GM19397 (cell line): ENCODE results near the gene KCNQ1.

Experiments used
- ATAC-seq: cut with Tn5 transposase; IDR thresholded peaks from one replicate; pipeline ENCODE4 v1.9.1; 2021; ENCODE audit warnings: mild to moderate bottlenecking, moderate library complexity; ENCODE audit not compliant: unreplicated experiment

Gene KCNQ1

GRCh38 chr11:2750682-2751522, 306.1 kb downstream of the KCNQ1 start:
- ATAC-seq: no peak

DNA sequence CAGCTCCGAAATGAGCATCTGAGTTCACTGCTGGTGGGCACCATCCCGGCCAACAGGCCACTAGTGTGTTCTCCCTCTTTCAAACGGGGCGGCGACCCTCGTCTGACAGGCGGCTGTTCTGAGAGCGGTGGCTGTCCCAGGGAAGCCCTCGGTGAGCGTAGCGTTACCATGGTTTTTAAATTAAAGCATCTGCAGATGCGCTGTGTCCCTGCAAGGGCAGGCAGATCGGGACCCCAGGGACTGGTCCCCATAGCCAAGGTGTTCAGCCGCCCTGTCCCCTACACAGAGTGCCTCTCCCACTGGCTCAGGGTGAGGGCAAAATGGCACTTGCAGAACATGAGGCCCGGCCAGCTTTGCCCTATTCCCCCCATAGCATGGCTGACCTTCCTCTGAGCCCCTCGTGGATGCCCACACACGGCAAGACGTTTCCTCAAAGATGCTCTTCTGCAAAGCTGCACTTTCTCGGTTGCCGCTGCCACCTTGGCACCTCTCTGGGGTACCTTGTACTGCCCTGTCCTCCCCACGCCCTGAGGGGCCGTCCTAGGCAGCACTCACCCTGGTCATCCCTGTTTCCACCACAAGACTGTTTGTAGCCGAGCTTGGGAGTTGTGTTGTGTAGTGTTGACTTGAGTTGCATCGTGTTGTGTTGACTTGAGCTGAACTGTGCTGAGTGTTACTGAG, 306.9 kb downstream of the KCNQ1 start:
- no peak for ATAC-seq

GRCh38 chr11:2752204-2752770, 307.5 kb downstream of the KCNQ1 start:
- ATAC-seq: no peak

- no peak for ATAC-seq
Measured at GRCh38 chr11:2752923-2753322, 308.1 kb downstream of the KCNQ1 start.

DNA sequence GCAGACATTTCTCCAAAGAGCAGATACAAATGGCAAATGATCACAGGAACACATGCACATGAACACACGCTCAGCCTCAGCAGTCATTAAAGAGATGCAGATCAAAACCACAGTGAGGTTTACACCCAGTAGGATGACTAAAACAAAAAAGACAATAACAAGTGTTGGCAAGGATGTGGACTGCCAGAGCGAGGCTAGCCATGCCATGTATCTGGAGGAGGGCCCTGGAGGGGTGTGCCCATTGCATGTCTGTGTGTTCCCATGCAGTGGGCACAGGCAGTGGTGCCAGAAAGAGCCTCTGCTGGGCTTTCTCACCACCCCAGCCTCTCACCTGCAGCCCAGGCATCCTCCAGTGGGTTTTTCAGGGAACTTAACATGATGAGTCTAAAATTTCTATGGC, 309.2 kb downstream of the KCNQ1 start:
- no peak for ATAC-seq

DNA sequence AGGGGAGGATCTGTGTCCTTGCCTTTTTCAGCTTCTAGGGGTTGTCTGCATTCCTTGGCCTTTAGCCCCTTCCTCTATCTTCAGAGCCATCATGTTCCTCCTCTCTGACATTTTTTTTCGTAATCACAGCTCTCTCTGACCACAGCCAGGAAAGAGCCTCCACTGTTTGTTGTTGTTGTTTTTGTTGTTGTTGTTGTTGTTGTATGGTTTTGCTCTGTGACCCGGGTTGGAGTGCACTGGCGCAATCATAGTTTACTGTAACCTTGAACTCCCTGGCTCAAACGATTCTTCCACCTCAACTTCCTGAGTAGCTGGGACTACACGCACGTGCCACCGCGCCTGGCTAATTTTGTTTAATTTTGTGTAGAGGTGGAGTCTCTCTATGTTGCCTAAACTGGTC, 310.3 kb downstream of the KCNQ1 start:
- ATAC-seq: no peak

- no peak for ATAC-seq
Measured at GRCh38 chr11:2758751-2759150, 313.9 kb downstream of the KCNQ1 start.

DNA sequence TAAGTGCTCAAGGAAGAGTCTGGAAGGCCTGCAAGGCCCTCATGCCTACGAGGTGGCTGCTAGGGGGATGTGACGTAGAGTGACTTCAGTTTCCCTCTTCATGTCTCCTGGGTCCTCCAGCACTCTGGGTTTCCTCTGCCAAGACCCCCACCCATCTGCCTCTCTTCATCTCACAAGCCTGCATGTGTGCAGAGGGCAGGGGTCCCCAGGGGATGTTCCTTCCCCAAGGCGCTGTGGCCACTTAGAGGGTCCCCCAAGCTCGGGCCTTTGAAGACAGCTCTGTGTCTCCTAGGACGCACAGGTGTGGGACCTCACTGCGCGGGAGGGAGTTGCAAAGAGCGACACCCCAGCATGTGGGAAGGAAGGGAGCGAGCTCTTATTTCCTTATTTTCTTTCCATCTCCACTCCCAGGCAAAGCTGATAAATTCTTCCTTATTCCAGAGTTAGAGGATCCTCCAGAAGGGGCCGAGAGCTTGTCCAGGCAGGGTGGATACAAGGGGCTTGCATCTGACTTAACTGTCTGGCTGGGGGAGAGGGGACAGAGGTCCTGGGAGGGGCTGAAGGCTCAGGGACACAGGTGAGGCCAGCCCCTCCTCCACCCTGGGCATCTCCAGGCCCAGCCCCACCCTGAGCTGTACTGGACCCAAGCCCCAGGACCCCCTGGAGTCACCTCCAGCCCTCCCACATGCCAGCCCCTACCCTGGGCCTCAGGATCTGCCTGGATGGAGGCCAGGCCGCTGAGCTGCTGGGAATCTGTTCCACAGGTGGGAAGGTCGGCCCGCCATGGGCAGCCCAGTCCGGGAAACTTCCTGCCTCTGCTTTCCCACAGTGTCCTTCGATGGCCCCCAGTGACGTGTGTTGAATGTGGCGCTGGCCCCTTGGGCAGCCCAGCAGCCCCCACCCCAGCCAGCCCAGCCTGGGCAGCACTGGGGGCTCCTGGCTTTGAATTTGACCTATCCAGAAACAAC, 314.7 kb downstream of the KCNQ1 start:
- no peak for ATAC-seq

DNA sequence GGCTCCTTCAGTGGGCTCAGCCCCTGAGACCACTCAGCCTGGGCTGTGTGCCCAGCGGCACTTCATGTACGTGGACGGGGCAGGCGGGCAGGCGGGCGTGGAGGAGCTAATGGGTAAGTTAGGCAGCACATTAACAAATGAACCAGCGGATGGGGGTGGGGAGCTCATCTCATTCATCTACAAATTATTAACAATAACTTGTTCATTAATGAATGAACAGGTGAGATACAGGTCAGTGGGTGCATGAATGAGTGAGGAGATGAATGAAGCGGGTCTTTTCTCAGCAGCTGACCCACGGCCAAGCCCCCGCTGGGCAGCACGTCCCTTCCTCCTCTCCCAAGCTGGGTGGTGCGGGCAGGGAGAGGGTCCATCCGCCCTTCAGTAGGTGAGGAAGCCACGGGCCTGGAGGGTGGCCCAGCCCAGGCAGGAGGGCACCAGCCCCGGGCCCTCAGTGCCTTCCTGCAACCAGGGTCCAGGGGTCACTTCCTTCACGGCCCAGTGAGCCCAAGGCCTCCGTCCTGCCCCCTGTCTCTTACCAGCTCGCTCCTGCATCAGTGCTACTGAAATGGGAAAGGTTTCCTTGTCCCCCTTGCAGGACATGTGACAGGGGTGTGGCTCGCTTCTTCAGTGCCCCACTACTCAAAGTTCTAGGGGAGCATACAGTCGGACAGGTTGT, 315.5 kb downstream of the KCNQ1 start:
- ATAC-seq: no peak

DNA sequence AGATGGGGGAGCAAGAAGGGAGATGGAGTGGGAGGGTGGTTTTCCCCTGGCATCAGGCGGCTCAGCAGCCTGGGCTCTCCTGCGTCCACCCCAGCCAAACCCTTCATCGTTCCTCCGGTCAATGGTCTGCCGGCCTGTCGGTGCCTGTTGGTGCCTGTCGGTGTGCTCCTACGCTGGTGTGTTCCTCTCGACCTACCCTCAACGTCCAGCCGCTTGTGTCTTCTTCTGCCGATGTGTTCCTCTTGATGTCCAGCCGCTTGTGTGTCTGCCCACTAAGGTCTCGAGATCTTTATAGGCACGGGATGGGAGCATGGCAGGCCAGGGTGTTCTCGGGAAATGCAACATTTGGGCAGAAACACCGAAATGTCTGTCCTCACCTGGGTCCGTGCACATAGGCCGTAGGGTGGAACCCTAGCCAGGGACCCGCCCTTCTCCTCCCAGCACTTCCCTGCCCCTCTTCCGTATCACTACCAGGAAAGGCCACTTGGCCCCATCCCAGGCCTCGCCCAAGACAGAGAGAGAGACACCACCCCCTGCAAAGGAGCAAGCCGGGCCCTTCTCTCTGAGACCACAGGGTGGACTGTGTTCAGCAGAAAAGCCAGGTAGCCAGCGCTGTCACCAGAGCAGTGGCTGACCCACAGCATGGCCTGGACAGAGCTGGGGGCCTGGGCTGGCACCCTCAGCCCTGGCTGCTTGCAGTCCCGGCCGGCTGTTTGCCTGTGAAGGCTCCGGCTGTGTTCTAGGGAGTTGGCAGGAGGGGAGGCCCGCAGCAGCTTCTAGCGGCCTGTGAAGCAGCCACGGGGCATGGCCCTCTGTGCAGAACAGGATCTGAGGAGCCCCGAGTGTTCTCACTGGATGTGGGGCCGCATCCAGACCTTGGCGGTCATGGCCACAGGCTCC, 316.6 kb downstream of the KCNQ1 start:
- ATAC-seq: no peak

DNA sequence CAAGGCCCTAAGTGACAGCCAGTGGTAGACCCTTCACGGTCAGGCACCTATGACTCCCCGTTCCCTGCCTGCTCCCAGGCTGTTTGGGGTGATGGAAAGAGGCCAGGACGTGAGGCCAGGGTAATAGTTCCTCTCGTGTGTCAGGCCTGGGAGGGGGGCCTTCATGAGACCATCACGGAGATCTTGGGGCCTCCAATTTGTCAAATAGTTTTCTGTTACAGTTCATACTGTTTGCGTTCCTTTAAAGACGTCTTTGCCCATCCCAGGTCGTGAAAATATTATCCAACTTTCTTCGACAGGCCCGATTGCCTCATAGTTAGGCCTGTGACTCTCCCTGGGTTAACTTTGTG, 317.2 kb downstream of the KCNQ1 start:
- ATAC-seq: no peak

DNA sequence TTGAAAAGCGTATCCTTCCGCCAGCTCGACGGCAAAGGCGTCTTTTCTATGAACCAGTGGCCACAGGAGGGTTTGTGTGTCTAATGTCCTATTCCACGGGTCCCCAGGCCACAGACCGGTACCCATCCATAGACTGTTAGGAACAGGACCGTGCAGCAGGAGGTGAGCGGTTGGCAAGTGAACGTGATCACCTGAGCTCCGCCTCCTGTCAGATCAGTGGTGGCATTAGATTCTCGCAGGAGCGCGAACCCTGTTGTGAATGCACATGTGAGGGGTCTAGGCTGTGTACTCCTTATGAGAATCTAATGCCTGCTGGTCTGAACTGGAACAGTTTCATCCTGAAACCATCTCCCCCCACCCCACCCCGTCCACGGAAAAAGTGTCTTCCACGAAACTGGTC, 317.6 kb downstream of the KCNQ1 start:
- ATAC-seq: no peak

GRCh38 chr11:2763984-2764383, 319.2 kb downstream of the KCNQ1 start:
- ATAC-seq: no peak

DNA sequence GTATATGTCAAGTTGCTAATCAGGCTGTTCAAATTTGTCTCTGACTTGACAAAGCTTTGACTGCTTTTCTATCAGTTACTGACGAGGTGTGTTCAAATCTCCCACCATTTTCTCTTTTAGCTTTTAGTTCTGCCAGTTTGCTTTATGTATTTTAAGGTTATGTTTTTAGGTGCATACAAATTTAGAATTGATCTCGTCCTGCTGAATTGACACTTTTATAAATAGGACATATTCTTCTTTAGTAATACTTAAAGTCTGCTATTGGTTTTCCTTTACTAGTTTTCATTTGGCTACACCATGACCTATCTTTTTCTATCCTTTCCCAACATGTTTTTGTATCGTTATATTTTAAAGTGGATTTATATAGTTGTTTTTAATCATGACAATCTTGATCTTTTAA, 320.7 kb downstream of the KCNQ1 start:
- ATAC-seq: no peak

DNA sequence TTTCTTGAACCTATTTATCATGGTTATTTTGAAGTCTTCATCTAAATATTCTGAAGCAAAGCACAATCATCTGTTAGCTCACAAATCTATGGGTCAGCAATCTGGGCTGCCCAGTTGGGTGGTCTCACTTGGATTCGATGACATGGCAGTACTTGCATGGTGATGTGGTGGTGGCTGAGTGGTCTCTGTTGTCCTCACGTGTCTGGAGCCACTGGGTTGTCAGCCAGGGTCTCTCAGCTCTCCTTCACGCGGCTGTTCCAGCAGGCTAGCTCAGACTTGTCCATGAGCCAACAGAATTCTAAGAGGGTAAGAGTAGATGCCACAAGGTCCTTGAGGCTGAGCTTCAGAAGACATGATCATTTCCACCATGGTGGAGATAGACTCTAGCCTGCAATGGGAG, 321.4 kb downstream of the KCNQ1 start:
- ATAC-seq: no peak

DNA sequence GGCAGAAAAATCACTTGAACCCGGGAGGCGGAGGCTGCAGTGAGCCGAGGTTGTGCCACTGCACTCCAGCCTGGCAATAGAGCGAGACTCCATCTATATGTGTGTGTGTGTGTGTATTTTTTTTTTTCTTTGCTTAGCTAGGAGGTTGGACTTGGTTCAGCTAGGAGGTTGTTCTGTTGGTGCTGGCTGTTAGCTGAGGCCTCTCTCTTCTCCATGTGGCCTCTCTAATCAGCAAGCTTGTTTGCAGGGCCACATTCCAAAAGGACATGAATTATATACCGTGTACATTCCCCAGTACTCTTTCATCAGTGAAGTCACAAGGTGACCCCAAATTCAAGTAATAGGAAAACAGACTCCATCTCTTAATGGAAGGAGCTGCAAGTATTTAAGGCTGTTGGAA, 322.3 kb downstream of the KCNQ1 start:
- ATAC-seq: no peak

DNA sequence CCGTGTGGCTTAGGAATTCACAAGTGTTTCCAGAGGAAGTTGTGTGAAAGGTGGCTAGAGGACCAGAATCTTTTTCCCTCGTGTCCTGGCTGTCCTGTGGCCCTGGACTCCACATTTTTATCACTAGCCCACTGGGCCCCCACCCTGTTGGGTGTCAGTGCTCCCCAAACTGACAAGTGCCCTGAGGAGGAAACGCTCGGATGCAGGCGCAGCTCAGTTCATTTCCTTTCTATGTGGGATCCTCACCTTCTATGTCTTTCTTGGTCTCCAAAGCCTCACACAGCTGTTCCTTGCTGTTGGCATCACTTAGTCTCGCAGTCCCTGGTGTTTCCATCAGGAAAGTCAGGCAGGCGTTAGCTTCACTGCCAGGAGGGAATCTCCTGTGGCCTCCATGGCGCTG, 323.0 kb downstream of the KCNQ1 start:
- ATAC-seq: no peak

GRCh38 chr11:2768471-2769408, 323.9 kb downstream of the KCNQ1 start:
- no peak for ATAC-seq
